Measurements from ENCODE around the gene AKR1C8. TPM values are rescaled to one million over a fixed set of nuclear protein-coding genes. Genes with fewer than 3 reads are reported as not detected.
"Not testable (repeated sequence)": the region's sequence is repeated elsewhere in the genome, so short reads cannot be mapped to it uniquely, and the experiment has no call there.

AKR1C8 gene
- total RNA-seq, 1 donor from 2014 or later, result not detected

- no peaks in the 10 kb centered on the region for H3K79me2 ChIP-seq (ENCODE audit: low read depth)
- H3K27me3 ChIP-seq, result no peaks in the 10 kb centered on the region
- H3K27me3 Mint-ChIP-seq (ENCODE audit: insufficient read depth, low read depth), result no peaks in the 10 kb centered on the region
- no peaks in the 10 kb centered on the region for H3K4me1 ChIP-seq
- TF ChIP-seq EZH2phosphoT487 (IDR thresholded peaks at IDR 0.05) (no peak), CTCF (IDR thresholded peaks at IDR 0.05) (no peak), EZH2 (IDR thresholded peaks at IDR 0.05) (no peak)
- no peak overlapping the region for H3K27ac Mint-ChIP-seq
- DNase-seq (ENCODE audit: low spot score), result no peak
- no peaks in the 10 kb centered on the region for H3F3A ChIP-seq (ENCODE audit: low read depth)
- no peaks in the 10 kb centered on the region for H3K4me1 Mint-ChIP-seq
- H3K4me3 ChIP-seq, result no peak overlapping the region
- no peaks in the 10 kb centered on the region for H3K9me3 ChIP-seq (ENCODE audit: low read depth)
- no peak overlapping the region for H3K9ac ChIP-seq
- no peak overlapping the region for H3K27ac ChIP-seq
- no peak overlapping the region for H3K4me3 Mint-ChIP-seq
- H3K36me3 ChIP-seq, result no peaks in the 10 kb centered on the region
- H2AFZ ChIP-seq (replicated peaks), result no peak overlapping the region
- peaks cover 20% of the 10 kb centered on the region for H3K9me3 Mint-ChIP-seq
- no peak overlapping the region for H3K4me2 ChIP-seq
- H4K20me1 ChIP-seq (ENCODE audit: low read depth), result no peaks in the 10 kb centered on the region
- no peaks in the 10 kb centered on the region for H3K36me3 Mint-ChIP-seq
Observed at GRCh38 chr10:5142199-5142598, 42.8 kb downstream of the AKR1C8 start.

GRCh38 chr10:5137699-5138098 is 47.3 kb downstream of the AKR1C8 start:
- H3K27me3 ChIP-seq; H3K36me3 Mint-ChIP-seq; H3F3A ChIP-seq (ENCODE audit: low read depth); H3K4me3 Mint-ChIP-seq; H3K27ac Mint-ChIP-seq; H3K27ac ChIP-seq; H3K36me3 ChIP-seq; H3K4me3 ChIP-seq; H3K9ac ChIP-seq; H3K4me2 ChIP-seq; H2AFZ ChIP-seq (replicated peaks); H3K4me1 ChIP-seq; H4K20me1 ChIP-seq (ENCODE audit: low read depth); H3K4me1 Mint-ChIP-seq; H3K9me3 ChIP-seq (ENCODE audit: low read depth); H3K27me3 Mint-ChIP-seq (ENCODE audit: insufficient read depth, low read depth); DNase-seq (ENCODE audit: low spot score); H3K79me2 ChIP-seq (ENCODE audit: low read depth): not testable (repeated sequence)
- H3K9me3 Mint-ChIP-seq, result peaks cover 30% of the 10 kb centered on the region

DNA sequence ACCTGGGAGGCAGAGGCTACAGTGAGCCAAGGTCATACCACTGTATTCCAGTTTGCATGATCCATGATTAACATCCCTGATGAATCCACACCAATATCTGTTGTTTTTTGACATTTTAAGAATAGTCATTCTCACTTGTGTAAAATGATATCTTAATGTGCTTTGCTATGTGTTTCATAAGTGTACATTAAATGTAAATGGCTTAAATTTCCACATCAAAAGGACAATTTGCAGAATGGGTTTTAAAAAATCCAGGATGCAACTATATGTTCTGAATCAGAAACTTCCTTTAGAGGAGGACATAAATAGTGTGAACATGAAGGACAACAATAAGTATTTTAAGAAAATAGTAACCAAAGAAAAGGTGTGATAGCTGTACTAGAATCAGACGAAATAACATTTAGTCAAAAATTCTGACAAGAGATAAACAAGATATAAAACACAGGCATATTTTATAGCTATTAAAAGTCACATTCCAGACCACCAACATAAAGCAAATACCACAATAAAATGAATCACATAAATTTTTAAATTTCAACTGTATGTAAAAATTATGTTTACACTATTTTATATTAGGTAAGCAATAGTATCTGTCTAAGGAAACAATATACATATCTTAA is 48.4 kb downstream of the AKR1C8 start:
- Histone ChIP-seq H3K4me3 (no peak overlapping the region), H3F3A (ENCODE audit: low read depth) (no peaks in the 10 kb centered on the region), H3K36me3 (no peaks in the 10 kb centered on the region)

More for the DNA sequence above, 48.4 kb downstream of the AKR1C8 start:
- peaks cover 8% of the 10 kb centered on the region for H3K9me3 ChIP-seq (ENCODE audit: low read depth)
- no peak overlapping the region for H3K27ac ChIP-seq
- Mint-ChIP-seq H3K4me1 (no peaks in the 10 kb centered on the region), H3K27ac (no peak overlapping the region), H3K9me3 (peaks cover 30% of the 10 kb centered on the region), H3K4me3 (no peak overlapping the region), H3K27me3 (ENCODE audit: insufficient read depth, low read depth) (no peaks in the 10 kb centered on the region), H3K36me3 (no peaks in the 10 kb centered on the region)
- no peaks in the 10 kb centered on the region for H3K79me2 ChIP-seq (ENCODE audit: low read depth)
- DNase-seq (ENCODE audit: low spot score), result no peak
- H3K4me2 ChIP-seq, result no peak overlapping the region
- no peaks in the 10 kb centered on the region for H3K4me1 ChIP-seq
- no peaks in the 10 kb centered on the region for H3K27me3 ChIP-seq
- TF ChIP-seq EZH2phosphoT487 (IDR thresholded peaks at IDR 0.05) (no peak), CTCF (IDR thresholded peaks at IDR 0.05) (no peak), EZH2 (IDR thresholded peaks at IDR 0.05) (no peak)
- no peaks in the 10 kb centered on the region for H4K20me1 ChIP-seq (ENCODE audit: low read depth)
- no peak overlapping the region for H2AFZ ChIP-seq (replicated peaks)
- no peak overlapping the region for H3K9ac ChIP-seq

All from neural progenitor cell (in vitro differentiated cells).